ENCODE data around the gene TBC1D1. TPM values are rescaled to one million over a fixed set of nuclear protein-coding genes. Genes with fewer than 3 reads are reported as not detected.
A peak's percentile ranks its signal among the peaks of the same experiment; 100 is the strongest.

Gene TBC1D1
- total RNA-seq, 1 donor = 66.6 TPM

DNA sequence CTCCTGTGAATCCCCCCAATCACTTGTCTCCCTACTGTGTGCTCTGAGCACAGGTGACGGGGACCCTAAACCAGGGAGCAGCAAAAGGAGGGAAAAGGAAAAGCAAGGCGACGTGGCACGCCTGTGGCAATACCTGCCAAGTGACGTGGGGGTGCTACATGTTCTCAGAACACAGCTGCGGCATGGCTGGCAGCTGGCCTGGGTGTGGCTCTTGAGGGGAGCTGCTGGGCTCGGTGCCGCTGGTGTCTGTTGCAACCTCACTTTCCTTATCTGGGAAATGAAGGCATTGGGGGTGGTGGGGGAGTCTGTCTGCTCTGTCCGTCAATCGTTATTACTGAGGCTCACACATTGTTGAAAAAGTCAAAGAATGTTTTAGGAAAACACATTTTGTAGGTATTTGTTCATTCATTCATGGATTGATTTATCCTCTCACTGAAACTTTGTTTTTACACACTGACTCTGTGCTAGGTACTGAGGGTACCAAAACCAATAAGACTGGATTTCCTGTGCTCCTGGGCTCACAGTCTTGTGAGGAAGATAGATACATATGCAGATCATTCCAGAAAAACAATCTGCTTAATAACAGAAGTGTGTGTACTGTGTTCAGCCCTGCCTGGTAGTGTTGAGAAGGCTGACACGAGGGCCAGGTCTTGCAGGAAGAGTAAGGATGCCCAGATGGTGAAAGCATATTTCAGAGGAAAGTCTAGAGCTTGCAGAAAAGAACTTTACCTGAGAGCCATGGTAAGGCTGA lies 286.9 kb downstream of the TBC1D1 start:
- DNase-seq (ENCODE audit: insufficient read length, low spot score, missing footprints) = no peak
- no peak overlapping the region for H3K27ac ChIP-seq (ENCODE audit: low read depth, low read length)

DNA sequence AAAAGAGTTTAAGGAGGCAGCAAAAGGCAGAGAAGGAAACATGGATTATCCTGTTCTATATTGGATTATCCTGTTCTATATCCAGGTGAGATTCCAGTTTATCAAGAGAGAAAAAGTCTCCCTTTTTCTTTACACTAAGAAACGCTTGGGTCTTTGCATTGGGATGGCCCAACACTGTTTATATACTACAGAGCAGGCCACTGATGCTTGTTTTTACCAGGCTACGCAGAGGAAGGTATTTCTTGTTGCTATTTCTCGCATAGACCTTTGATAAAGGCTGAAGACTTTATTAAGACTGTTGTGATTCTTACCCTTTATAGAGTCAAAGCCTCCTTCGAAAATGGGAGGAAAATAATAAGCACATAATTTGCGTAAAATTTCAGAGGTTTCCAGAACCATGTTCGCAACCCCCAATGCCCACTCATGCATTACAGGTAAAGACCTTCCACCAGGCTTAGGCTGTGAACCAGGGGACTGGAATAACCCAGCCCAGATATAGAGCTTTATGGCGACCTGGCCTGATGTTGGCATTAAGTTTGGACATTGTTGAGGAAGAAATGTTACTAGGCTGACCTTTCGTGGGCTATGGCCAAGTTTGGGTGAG lies 287.6 kb downstream of the TBC1D1 start:
- Histone ChIP-seq H3K79me2 (ENCODE audit: insufficient read depth, low read length) (no peaks in the 10 kb centered on the region), H3K27me3 (ENCODE audit: insufficient read depth, low read length) (no peaks in the 10 kb centered on the region), H3K9me3 (ENCODE audit: low read depth, low read length) (no peaks in the 10 kb centered on the region), H3K27ac (ENCODE audit: low read depth, low read length) (no peak overlapping the region), H3K36me3 (ENCODE audit: insufficient read depth, low read length) (no peaks in the 10 kb centered on the region), H3K4me1 (ENCODE audit: insufficient read depth, low read length) (peaks cover 11% of the 10 kb centered on the region), H3K4me3 (ENCODE audit: insufficient read depth, low read length) (no peak overlapping the region), H4K20me1 (ENCODE audit: insufficient read depth, low read length) (no peaks in the 10 kb centered on the region), H3K4me2 (ENCODE audit: insufficient read depth, low read length) (no peak overlapping the region), H2AFZ (ENCODE audit: low read length) (no peak overlapping the region)
- TF ChIP-seq, protein P1, sequence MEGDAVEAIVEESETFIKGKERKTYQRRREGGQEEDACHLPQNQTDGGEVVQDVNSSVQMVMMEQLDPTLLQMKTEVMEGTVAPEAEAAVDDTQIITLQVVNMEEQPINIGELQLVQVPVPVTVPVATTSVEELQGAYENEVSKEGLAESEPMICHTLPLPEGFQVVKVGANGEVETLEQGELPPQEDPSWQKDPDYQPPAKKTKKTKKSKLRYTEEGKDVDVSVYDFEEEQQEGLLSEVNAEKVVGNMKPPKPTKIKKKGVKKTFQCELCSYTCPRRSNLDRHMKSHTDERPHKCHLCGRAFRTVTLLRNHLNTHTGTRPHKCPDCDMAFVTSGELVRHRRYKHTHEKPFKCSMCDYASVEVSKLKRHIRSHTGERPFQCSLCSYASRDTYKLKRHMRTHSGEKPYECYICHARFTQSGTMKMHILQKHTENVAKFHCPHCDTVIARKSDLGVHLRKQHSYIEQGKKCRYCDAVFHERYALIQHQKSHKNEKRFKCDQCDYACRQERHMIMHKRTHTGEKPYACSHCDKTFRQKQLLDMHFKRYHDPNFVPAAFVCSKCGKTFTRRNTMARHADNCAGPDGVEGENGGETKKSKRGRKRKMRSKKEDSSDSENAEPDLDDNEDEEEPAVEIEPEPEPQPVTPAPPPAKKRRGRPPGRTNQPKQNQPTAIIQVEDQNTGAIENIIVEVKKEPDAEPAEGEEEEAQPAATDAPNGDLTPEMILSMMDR (IDR thresholded peaks at IDR 0.05; ENCODE audit: extremely low read depth, low read depth, low read length) = no peak
- DNase-seq (ENCODE audit: insufficient read length, low spot score, missing footprints) = no peak

More for the DNA sequence above, 286.9 kb downstream of the TBC1D1 start:
- H3K27me3 ChIP-seq (ENCODE audit: insufficient read depth, low read length) = no peaks in the 10 kb centered on the region
- no peak overlapping the region for H3K4me3 ChIP-seq (ENCODE audit: insufficient read depth, low read length)
- H3K36me3 ChIP-seq (ENCODE audit: insufficient read depth, low read length) = no peaks in the 10 kb centered on the region
- TF ChIP-seq, protein P1 (IDR thresholded peaks at IDR 0.05; ENCODE audit: extremely low read depth, low read depth, low read length) = no peak
- no peaks in the 10 kb centered on the region for H3K79me2 ChIP-seq (ENCODE audit: insufficient read depth, low read length)
- H3K4me2 ChIP-seq (ENCODE audit: insufficient read depth, low read length) = no peak overlapping the region
- peaks cover 11% of the 10 kb centered on the region for H3K4me1 ChIP-seq (ENCODE audit: insufficient read depth, low read length)
- no peak overlapping the region for H2AFZ ChIP-seq (ENCODE audit: low read length)
- no peaks in the 10 kb centered on the region for H3K9me3 ChIP-seq (ENCODE audit: low read depth, low read length)
- no peaks in the 10 kb centered on the region for H4K20me1 ChIP-seq (ENCODE audit: insufficient read depth, low read length)

DNA sequence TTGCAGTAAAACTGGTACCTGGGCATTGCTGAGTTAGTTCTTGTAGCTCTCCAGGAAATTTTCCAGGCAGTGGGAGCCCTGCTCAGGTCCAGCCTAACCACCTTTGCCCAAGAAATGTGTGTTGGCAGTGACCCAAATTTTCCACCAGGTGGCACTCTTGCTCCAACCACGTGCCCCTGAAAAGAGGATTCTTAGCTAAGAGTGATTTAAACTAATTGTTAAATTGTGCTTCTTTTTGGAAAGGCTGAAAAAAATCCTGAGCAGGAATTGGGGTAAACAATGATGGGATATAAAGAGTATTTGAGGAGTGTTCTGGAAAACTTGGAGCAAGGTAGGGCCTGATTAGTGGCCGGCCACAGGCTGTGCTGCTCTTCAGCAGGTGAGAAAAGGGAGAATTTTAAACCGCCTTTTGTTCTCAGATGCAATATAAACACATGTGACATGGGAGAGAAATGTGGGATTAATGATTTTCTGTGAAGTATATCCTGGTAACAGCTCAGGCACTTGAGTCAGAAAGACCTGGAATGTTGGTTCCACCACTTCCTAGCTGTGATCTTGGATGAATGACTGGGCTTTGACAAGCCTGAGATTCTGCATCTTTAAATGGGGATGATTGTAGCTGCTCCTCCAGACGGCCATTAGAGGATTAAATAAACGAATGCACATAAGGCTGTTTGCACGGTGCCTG lies 288.9 kb downstream of the TBC1D1 start:
- Histone ChIP-seq H3K9me3 (ENCODE audit: low read depth, low read length) (no peaks in the 10 kb centered on the region), H2AFZ (ENCODE audit: low read length) (no peak overlapping the region), H3K27me3 (ENCODE audit: insufficient read depth, low read length) (no peaks in the 10 kb centered on the region), H3K4me1 (ENCODE audit: insufficient read depth, low read length) (peaks cover 11% of the 10 kb centered on the region), H3K4me2 (ENCODE audit: insufficient read depth, low read length) (no peak overlapping the region), H4K20me1 (ENCODE audit: insufficient read depth, low read length) (no peaks in the 10 kb centered on the region), H3K27ac (ENCODE audit: low read depth, low read length) (peak overlapping the region; percentile 42), H3K79me2 (ENCODE audit: insufficient read depth, low read length) (no peaks in the 10 kb centered on the region), H3K4me3 (ENCODE audit: insufficient read depth, low read length) (no peak overlapping the region), H3K36me3 (ENCODE audit: insufficient read depth, low read length) (no peaks in the 10 kb centered on the region)
- DNase-seq (ENCODE audit: insufficient read length, low spot score, missing footprints) = peak; percentile 92
- TF ChIP-seq, protein P1 (IDR thresholded peaks at IDR 0.05; ENCODE audit: extremely low read depth, low read depth, low read length) = peak; percentile 92

DNA sequence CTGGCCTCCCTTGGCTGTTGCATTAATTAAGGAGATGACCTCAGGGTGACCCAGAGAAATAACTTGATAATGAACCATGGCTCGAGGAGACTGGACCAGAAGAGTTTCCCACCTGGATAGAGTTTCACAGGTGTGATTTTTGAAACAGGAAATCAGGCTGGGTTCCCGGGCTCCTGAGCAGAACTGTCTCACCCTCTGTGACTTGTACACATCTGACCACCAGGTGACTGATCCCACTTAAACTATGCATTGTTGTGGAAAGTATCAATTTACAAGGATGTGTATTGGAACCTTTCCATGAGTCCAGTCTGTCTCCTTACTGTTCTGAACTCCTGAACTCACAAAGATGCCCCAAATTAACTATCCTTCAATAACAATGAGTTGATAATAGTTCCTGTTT lies 289.6 kb downstream of the TBC1D1 start:
- H3K79me2 ChIP-seq (ENCODE audit: insufficient read depth, low read length) = no peaks in the 10 kb centered on the region
- no peaks in the 10 kb centered on the region for H3K27me3 ChIP-seq (ENCODE audit: insufficient read depth, low read length)
- no peak overlapping the region for H3K4me2 ChIP-seq (ENCODE audit: insufficient read depth, low read length)
- no peak for DNase-seq (ENCODE audit: insufficient read length, low spot score, missing footprints)
- H4K20me1 ChIP-seq (ENCODE audit: insufficient read depth, low read length) = no peaks in the 10 kb centered on the region
- H3K4me1 ChIP-seq (ENCODE audit: insufficient read depth, low read length) = peaks cover 11% of the 10 kb centered on the region
- no peaks in the 10 kb centered on the region for H3K9me3 ChIP-seq (ENCODE audit: low read depth, low read length)
- H3K27ac ChIP-seq (ENCODE audit: low read depth, low read length) = peak overlapping the region; percentile 42
- TF ChIP-seq, protein P1 (IDR thresholded peaks at IDR 0.05; ENCODE audit: extremely low read depth, low read depth, low read length) = no peak
- H2AFZ ChIP-seq (ENCODE audit: low read length) = no peak overlapping the region
- H3K4me3 ChIP-seq (ENCODE audit: insufficient read depth, low read length) = no peak overlapping the region
- no peaks in the 10 kb centered on the region for H3K36me3 ChIP-seq (ENCODE audit: insufficient read depth, low read length)

Data from osteoblast (primary cell).